HEK293 (cell line): ENCODE data around the gene HEBP1.

Experiments
- ZNF121 ChIP-seq: fragments of 450-650 bp; formaldehyde crosslinking; IDR thresholded peaks from 2 replicates; pipeline ENCODE4 v1.5.1; 2016; ENCODE audit warnings: missing biosample characterization, missing genetic modification characterization
- ZNF16 ChIP-seq: fragments of 450-650 bp; formaldehyde crosslinking; IDR thresholded peaks from 2 replicates; pipeline ENCODE4 v1.5.1; 2016; ENCODE audit warnings: low read depth, missing biosample characterization, missing genetic modification characterization
- ZNF19 ChIP-seq: fragments of 450-650 bp; formaldehyde crosslinking; IDR thresholded peaks from 2 replicates; pipeline ENCODE4; 2016; ENCODE audit warnings: missing biosample characterization, missing genetic modification characterization, low read depth

DNA sequence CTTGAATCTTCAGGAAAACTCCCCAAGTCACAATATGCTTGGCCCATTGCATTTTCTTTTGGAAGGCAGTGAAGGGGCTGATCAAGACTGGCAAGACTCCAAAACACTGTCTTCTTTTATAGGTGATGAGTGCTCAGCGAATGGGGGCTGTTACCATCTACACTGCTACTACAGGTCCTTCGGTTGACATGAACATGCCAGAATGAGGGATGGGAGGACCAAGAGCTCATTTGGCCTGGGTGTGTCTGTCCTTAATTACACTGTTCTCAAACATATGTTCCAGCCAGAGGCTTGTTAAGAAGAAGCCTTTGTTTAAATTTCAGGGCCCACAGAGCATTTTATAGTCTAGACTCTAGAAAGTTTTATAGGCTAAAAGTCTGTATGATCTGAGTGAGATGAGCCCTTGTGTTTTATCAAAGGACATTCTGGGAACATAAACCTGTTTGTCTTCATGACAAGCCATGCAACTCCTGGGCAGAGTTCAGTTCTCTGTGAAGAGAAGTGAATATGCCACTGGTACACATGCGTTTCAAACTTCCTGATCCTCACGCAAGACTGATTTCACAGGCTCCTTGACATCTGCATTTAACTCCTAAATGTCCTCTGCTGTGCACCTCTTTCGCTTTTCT lies 39.4 kb upstream of the HEBP1 start:
- TF ChIP-seq ZNF16 (tag by site-specific recombination) (no peak), ZNF19 (tag by site-specific recombination) (no peak), ZNF121 (tag by site-specific recombination) (no peak)
